HepG2 (cell line): Measurements from ENCODE around the gene OSBPL3. TPM values are rescaled to one million over a fixed set of nuclear protein-coding genes. Genes with fewer than 3 reads are reported as not detected.

ENCODE experiments used
- ATAC-seq: fragments of 200-7000 bp; cut with Tn5 transposase; 3 replicates; pipeline ENCODE4 v1.9.1; 2020; ENCODE audit warnings: mild to moderate bottlenecking, moderate library complexity
- BruUV-seq: library from RNA; stranded (reverse); fragments of 400-500 nt; replicated peaks from 2 replicates; lab custom pipeline; 2021; lab: Mats Ljungman, UMichigan
- CTCF ChIA-PET: fragments of 300-600 bp; formaldehyde crosslinking; extraction: SDS; loops from one replicate; lab custom pipeline; 2021; ENCODE audit warnings: low total read pairs, inconsistent platforms, low intra/inter-chr PET ratio; lab: Yijun Ruan, JAX
- POLR2A ChIA-PET: fragments of 350-600 bp; sonication (Branson Sonifier 250); formaldehyde crosslinking; loops from one replicate; lab custom pipeline; 2020; ENCODE audit warnings: antibody characterized with exemption, inconsistent platforms; lab: Yijun Ruan, JAX
- DNase-seq: peaks from one replicate; pipeline ENCODE4 v3.0.0-alpha.2; 2015; ENCODE audit warnings: low spot score
- FAIRE-seq: peaks from 3 replicates; lab custom pipeline; 2011; peaks lifted over from hg19 to GRCh38; lab: Jason Lieb, UNC
- H2AFZ ChIP-seq: one replicate; pipeline ENCODE4 v1.6.1; 2011; ENCODE audit warnings: low read length, inconsistent platforms
- H3K27ac ChIP-seq: fragments of 300-600 bp; 3 replicates; pipeline ENCODE4 v1.8.0; 2011; ENCODE audit warnings: mixed run types, mild to moderate bottlenecking, mixed read lengths, low read length, inconsistent platforms; ENCODE audit not compliant: insufficient read depth; ENCODE audit errors: extremely low read length
- H3K27me3 ChIP-seq, 2 experiments: fragments of 200-600 bp in 1 of 2; 2 replicates in 1 of 2; 3 replicates in 1 of 2; pipeline versions ENCODE4 v1.6.0 to v1.8.0; 2011; ENCODE audit warnings: low read length in 2 of 2, mild to moderate bottlenecking in 2 of 2, moderate library complexity in 2 of 2, inconsistent platforms in 1 of 2; ENCODE audit not compliant: insufficient read depth in 2 of 2, control insufficient read depth in 1 of 2
- H3K36me3 ChIP-seq, 2 experiments: fragments of 200-600 bp in 1 of 2; replicated peaks in 1 of 2; 2 replicates in 1 of 2; 3 replicates in 1 of 2; pipeline versions ENCODE4 v1.5.1 to v1.8.0; 2011; ENCODE audit warnings: low read length in 2 of 2, inconsistent platforms in 1 of 2; ENCODE audit not compliant: insufficient read depth in 2 of 2, control insufficient read depth in 1 of 2
- H3K4me1 ChIP-seq: 2 replicates; pipeline ENCODE4 v1.5.1; 2012; ENCODE audit warnings: low read length, inconsistent platforms; ENCODE audit not compliant: insufficient read depth
- H3K4me2 ChIP-seq: 2 replicates; pipeline ENCODE4 v1.6.0; 2011; ENCODE audit warnings: low read depth, low read length, inconsistent platforms
- H3K4me3 ChIP-seq, 3 experiments: fragments of 200-600 bp in 1 of 3; sonication (generic), shearing (Covaris generic) in 1 of 3; replicated peaks in 1 of 3; 2 replicates each; pipeline ENCODE4 v1.5.1; 2011 to 2016; ENCODE audit warnings: low read length in 3 of 3, inconsistent platforms in 2 of 3, low read depth in 2 of 3, mild to moderate bottlenecking in 2 of 3, control low read depth in 1 of 3, mixed read lengths in 1 of 3; ENCODE audit not compliant: insufficient read depth in 1 of 3
- H3K79me2 ChIP-seq: one replicate; pipeline ENCODE4 v1.6.1; 2011; ENCODE audit warnings: low read length, inconsistent platforms; ENCODE audit not compliant: insufficient read depth
- H3K9ac ChIP-seq: 2 replicates; pipeline ENCODE4 v1.6.0; 2011; ENCODE audit warnings: mild to moderate bottlenecking, low read depth, low read length, inconsistent platforms; ENCODE audit not compliant: insufficient read depth
- H3K9me3 ChIP-seq: 2 replicates; pipeline ENCODE4 v1.5.1; 2012; ENCODE audit warnings: mild to moderate bottlenecking, low read length
- H4K20me1 ChIP-seq: 2 replicates; pipeline ENCODE4 v1.6.0; 2011; ENCODE audit warnings: inconsistent platforms, mild to moderate bottlenecking, low read length, moderate library complexity; ENCODE audit not compliant: insufficient read depth
- NFE2L1 ChIP-seq: sonication (generic); formaldehyde crosslinking; IDR thresholded peaks from 2 replicates; pipeline ENCODE4 v1.4.0; 2020; ENCODE audit warnings: missing genetic modification reagents, mild to moderate bottlenecking, borderline replicate concordance
- SPEN ChIP-seq: sonication (generic); formaldehyde crosslinking; IDR thresholded peaks from 2 replicates; pipeline ENCODE4 v1.5.1; 2020; ENCODE audit warnings: low read depth, mild to moderate bottlenecking, missing genetic modification reagents
- ZMYM2 ChIP-seq: sonication (generic); formaldehyde crosslinking; IDR thresholded peaks from 2 replicates; pipeline ENCODE4 v1.8.0; 2022; ENCODE audit warnings: mild to moderate bottlenecking, missing genetic modification reagents
- ZNF513 ChIP-seq: sonication (generic); formaldehyde crosslinking; conservative IDR thresholded peaks from 2 replicates; pipeline ENCODE4 v1.5.0; 2020; ENCODE audit warnings: missing genetic modification reagents
- ZNF687 ChIP-seq: sonication (generic); formaldehyde crosslinking; IDR thresholded peaks from 2 replicates; pipeline ENCODE4 v1.5.1; 2020; ENCODE audit warnings: mild to moderate bottlenecking, missing genetic modification reagents, moderate library complexity
- WGBS: methylation state at CpG from one replicate; pipeline ENCODE4 v1.1.6; 2017; ENCODE audit warnings: low lambda C conversion rate; 5-methylcytosine and 5-hydroxymethylcytosine counted together
- in situ Hi-C: cut with HindIII; loops from 2 replicates; pipeline ENCODE4 v1.10.0; 2017; ENCODE audit warnings: low pct_unique_long_range_greater_than_20kb; ENCODE audit not compliant: extremely low pct_ligation_motif_present
- intact Hi-C: fragments of 100-400 bp; cut with micrococcal nuclease; formaldehyde crosslinking; loops from one replicate; pipeline ENCODE4 v1.10.0; 2022; ENCODE audit not compliant: unreplicated experiment
- polyA plus RNA-seq, 8 experiments: library from polyadenylated mRNA; depleted of rRNA in 3 of 8; stranded (reverse) in 7 of 8; unstranded in 1 of 8; fragments of >200 nt; fragmentation: Illumina TruSeq in 4 of 8; extraction: Trizol in 4 of 8; gene quantifications; 2 replicates each; pipeline versions ENCODE4 v1.2.1 to v1.2.3, GENCODE V29; 2011 to 2016; ENCODE audit warnings: low read depth in 4 of 8, missing spikeins in 1 of 8, mixed read lengths in 1 of 8; ENCODE audit not compliant: insufficient read depth in 1 of 8
- total RNA-seq, 5 experiments: library from RNA; depleted of rRNA; stranded (reverse); fragments of >200 nt; fragmentation: Illumina TruSeq; extraction: Trizol; gene quantifications; 2 replicates each; pipeline ENCODE4 v1.2.3, GENCODE V29; 2016; ENCODE audit warnings: low read depth in 1 of 5

OSBPL3 gene
- total and polyA plus RNA-seq, 2 of the 13 experiments (the other 11 are each of a cell fraction or from before 2014, with no cell fraction given): 8.8 to 28.9 TPM

GRCh38 chr7:24834128-24834798 lies 145.7 kb downstream of the OSBPL3 start:
- H4K20me1 ChIP-seq: no peaks in the 10 kb centered on the region
- H3K4me1 ChIP-seq: peaks cover 26% of the 10 kb centered on the region
- peaks cover 0 to 18% of the 10 kb centered on the region in 2 experiments; a peak in 2 of 5 replicates for H3K36me3 ChIP-seq
- in situ Hi-C loops (no loop called here), intact Hi-C loops (no loop called here)
- no peaks in the 10 kb centered on the region for H3K9me3 ChIP-seq
- ChIA-PET CTCF (no interaction called here), POLR2A (no interaction called here)
- no peak overlapping the region for H2AFZ ChIP-seq
- WGBS: 96% methylated on average over 23 of the region's 25 CpGs
- no peak overlapping the region for H3K4me3 ChIP-seq
- no peak for DNase-seq
- no peaks in the 10 kb centered on the region for H3K27me3 ChIP-seq
- H3K9ac ChIP-seq: no peak overlapping the region
- no TSS peak for BruUV-seq
- no peak overlapping the region for H3K27ac ChIP-seq
- no peak for ATAC-seq
- H3K4me2 ChIP-seq: no peak overlapping the region
- no peak for FAIRE-seq
- H3K79me2 ChIP-seq: no peaks in the 10 kb centered on the region
- TF ChIP-seq ZNF687 (CRISPR knock-in tag) (no peak), SPEN (no peak), ZMYM2 (no peak), ZNF513 (no peak), NFE2L1 (CRISPR knock-in tag) (no peak)
